HG02870 (cell line): ENCODE measurements around the gene PSORS1C1.
A peak's percentile ranks its signal among the peaks of the same experiment; 100 is the strongest.
"Not testable (repeated sequence)": the region's sequence is repeated elsewhere in the genome, so short reads cannot be mapped to it uniquely, and the experiment has no call there.

Source experiments
- ATAC-seq: cut with Tn5 transposase; IDR thresholded peaks from one replicate; pipeline ENCODE4 v1.9.1; 2021; ENCODE audit warnings: mild to moderate bottlenecking, moderate library complexity; ENCODE audit not compliant: unreplicated experiment

Gene PSORS1C1

GRCh38 chr6:31174378-31174777 lies 59.8 kb downstream of the PSORS1C1 start:
- ATAC-seq: no peak

- ATAC-seq: no peak
Measured at GRCh38 chr6:31175971-31176370, 61.4 kb downstream of the PSORS1C1 start.

- no peak for ATAC-seq
Measured at GRCh38 chr6:31178143-31179041, 63.8 kb downstream of the PSORS1C1 start.

GRCh38 chr6:31179042-31179386 lies 64.4 kb downstream of the PSORS1C1 start:
- no peak for ATAC-seq

GRCh38 chr6:31179896-31180295 lies 65.3 kb downstream of the PSORS1C1 start:
- ATAC-seq: no peak

- peak; percentile 54 for ATAC-seq
Measured at GRCh38 chr6:31180500-31180899, 65.9 kb downstream of the PSORS1C1 start.

- ATAC-seq: not testable (repeated sequence)
Measured at GRCh38 chr6:31183287-31183686, 68.7 kb downstream of the PSORS1C1 start.

GRCh38 chr6:31183859-31184258 lies 69.3 kb downstream of the PSORS1C1 start:
- not testable (repeated sequence) for ATAC-seq

- not testable (repeated sequence) for ATAC-seq
Measured at GRCh38 chr6:31185695-31186051, 71.1 kb downstream of the PSORS1C1 start.

GRCh38 chr6:31186052-31186734 lies 71.6 kb downstream of the PSORS1C1 start:
- ATAC-seq: no peak

- ATAC-seq: no peak
Measured at GRCh38 chr6:31187780-31188194, 73.2 kb downstream of the PSORS1C1 start.

GRCh38 chr6:31189223-31189622 lies 74.6 kb downstream of the PSORS1C1 start:
- not testable (repeated sequence) for ATAC-seq
